Measurements from ENCODE around the gene DGKI. TPM values are rescaled to one million over a fixed set of nuclear protein-coding genes. Genes with fewer than 3 reads are reported as not detected.
"Not testable (repeated sequence)": the region's sequence is repeated elsewhere in the genome, so short reads cannot be mapped to it uniquely, and the experiment has no call there.

Gene DGKI
- total and polyA plus RNA-seq, 5 donors from 2014 or later: not detected

DNA sequence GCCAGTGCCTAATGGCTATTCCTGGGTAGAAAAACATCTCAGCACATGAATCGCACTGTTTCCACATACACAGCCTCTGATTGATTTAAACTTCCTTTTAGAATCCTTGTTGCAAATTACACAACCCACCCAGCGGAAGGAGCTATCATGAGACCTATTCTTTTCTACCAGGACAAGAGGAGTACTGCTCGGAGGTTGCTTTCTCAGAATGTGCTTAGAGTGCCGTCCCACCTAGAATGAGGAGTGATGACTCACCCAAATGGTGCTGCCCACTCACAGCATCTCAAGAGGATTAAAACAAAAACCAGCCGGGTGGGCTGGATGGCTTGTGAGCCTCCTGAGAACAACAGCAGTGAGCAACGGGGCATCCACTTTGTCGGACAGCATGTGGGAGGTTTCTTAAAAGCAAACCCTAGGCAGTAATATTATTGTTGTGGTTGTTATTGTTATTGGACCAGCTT is 128.9 kb downstream of the DGKI start:
- no peak for DNase-seq
- H3K4me3 Mint-ChIP-seq: no peak overlapping the region
- H3K4me1 Mint-ChIP-seq: no peaks in the 10 kb centered on the region
- peaks cover 7% of the 10 kb centered on the region for H3K27me3 Mint-ChIP-seq
- Histone ChIP-seq H3K4me1 (ENCODE audit: control insufficient read depth, insufficient read depth, low read length, poor library complexity, severe bottlenecking) (no peaks in the 10 kb centered on the region), H3K36me3 (ENCODE audit: control insufficient read depth, insufficient read depth, low read length) (no peaks in the 10 kb centered on the region), H3K27ac (ENCODE audit: insufficient read depth, low read length, poor library complexity, severe bottlenecking) (no peak overlapping the region), H3K4me3 (ENCODE audit: low read depth, low read length) (no peak overlapping the region), H3K9me3 (ENCODE audit: control insufficient read depth in 2 of 2, low read length in 2 of 2) (no peaks in the 10 kb centered on the region), H3K27me3 (ENCODE audit: control insufficient read depth, insufficient read depth, low read length) (no peaks in the 10 kb centered on the region)
- H3K36me3 Mint-ChIP-seq: no peaks in the 10 kb centered on the region
- ATAC-seq (ENCODE audit: low read depth in 2 of 2): no peak
- H3K9me3 Mint-ChIP-seq: peaks cover 0 to 5% (median 0%) of the 10 kb centered on the region in 7 donors
- no peak overlapping the region for H3K27ac Mint-ChIP-seq

- H3K4me3 ChIP-seq (ENCODE audit: low read depth, low read length): no peak overlapping the region
- Mint-ChIP-seq H3K27me3 (peaks cover 7% of the 10 kb centered on the region), H3K36me3 (no peaks in the 10 kb centered on the region), H3K4me3 (no peak overlapping the region), H3K4me1 (no peaks in the 10 kb centered on the region), H3K9me3 (peaks cover 0 to 5% (median 0%) of the 10 kb centered on the region in 7 donors), H3K27ac (no peak overlapping the region)
- H3K36me3 ChIP-seq (ENCODE audit: control insufficient read depth, insufficient read depth, low read length): no peaks in the 10 kb centered on the region
- no peak for ATAC-seq (ENCODE audit: low read depth in 2 of 2)
- H3K27me3 ChIP-seq (ENCODE audit: control insufficient read depth, insufficient read depth, low read length): no peaks in the 10 kb centered on the region
- no peak for DNase-seq
- H3K9me3 ChIP-seq (ENCODE audit: control insufficient read depth in 2 of 2, low read length in 2 of 2): no peaks in the 10 kb centered on the region
- no peak overlapping the region for H3K27ac ChIP-seq (ENCODE audit: insufficient read depth, low read length, poor library complexity, severe bottlenecking)
- H3K4me1 ChIP-seq (ENCODE audit: control insufficient read depth, insufficient read depth, low read length, poor library complexity, severe bottlenecking): no peaks in the 10 kb centered on the region
These were observed 129.7 kb downstream of the DGKI start for GRCh38 chr7:137717045-137717444.

DNA sequence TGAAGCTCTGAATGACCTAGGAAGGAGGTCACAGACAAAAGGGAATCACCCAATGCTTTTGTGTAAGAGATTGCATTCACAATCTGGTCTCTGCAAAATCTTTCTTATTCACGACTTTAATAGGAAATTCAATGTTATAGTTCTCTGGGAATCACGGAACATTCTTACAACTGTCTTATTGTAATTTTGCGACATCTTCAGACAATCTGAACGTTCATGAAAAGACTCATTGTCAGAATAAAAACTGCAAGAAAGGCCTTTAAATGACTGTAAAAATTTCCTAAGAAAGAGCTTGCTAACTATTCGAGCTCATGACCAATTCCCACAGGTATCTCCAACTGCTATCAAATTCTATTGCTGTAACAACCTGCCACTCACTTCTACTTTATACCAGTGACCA is 130.7 kb downstream of the DGKI start:
- no peak for DNase-seq
- Histone ChIP-seq H3K27me3 (ENCODE audit: control insufficient read depth, insufficient read depth, low read length) (no peaks in the 10 kb centered on the region), H3K4me3 (ENCODE audit: low read depth, low read length) (no peak overlapping the region), H3K4me1 (ENCODE audit: control insufficient read depth, insufficient read depth, low read length, poor library complexity, severe bottlenecking) (no peaks in the 10 kb centered on the region), H3K9me3 (ENCODE audit: control insufficient read depth in 2 of 2, low read length in 2 of 2) (no peaks in the 10 kb centered on the region), H3K36me3 (ENCODE audit: control insufficient read depth, insufficient read depth, low read length) (no peaks in the 10 kb centered on the region), H3K27ac (ENCODE audit: insufficient read depth, low read length, poor library complexity, severe bottlenecking) (no peak overlapping the region)
- no peaks in the 10 kb centered on the region for H3K4me1 Mint-ChIP-seq
- H3K9me3 Mint-ChIP-seq: peaks cover 0 to 3% (median 0%) of the 10 kb centered on the region in 7 donors
- H3K27me3 Mint-ChIP-seq: peaks cover 10% of the 10 kb centered on the region
- no peak overlapping the region for H3K4me3 Mint-ChIP-seq
- no peak for ATAC-seq (ENCODE audit: low read depth in 2 of 2)
- no peaks in the 10 kb centered on the region for H3K36me3 Mint-ChIP-seq
- H3K27ac Mint-ChIP-seq: no peak overlapping the region

- Histone ChIP-seq H3K4me3 (ENCODE audit: low read depth, low read length) (no peak overlapping the region), H3K36me3 (ENCODE audit: control insufficient read depth, insufficient read depth, low read length) (no peaks in the 10 kb centered on the region), H3K4me1 (ENCODE audit: control insufficient read depth, insufficient read depth, low read length, poor library complexity, severe bottlenecking) (no peaks in the 10 kb centered on the region), H3K27me3 (ENCODE audit: control insufficient read depth, insufficient read depth, low read length) (no peaks in the 10 kb centered on the region), H3K9me3 (ENCODE audit: control insufficient read depth in 2 of 2, low read length in 2 of 2) (no peaks in the 10 kb centered on the region), H3K27ac (ENCODE audit: insufficient read depth, low read length, poor library complexity, severe bottlenecking) (no peak overlapping the region)
- no peak overlapping the region for H3K27ac Mint-ChIP-seq
- ATAC-seq (ENCODE audit: low read depth in 2 of 2) (no peak), DNase-seq (no peak)
- peak overlapping the region in 1 of 4 donors; percentile 21 for H3K4me3 Mint-ChIP-seq
- H3K27me3 Mint-ChIP-seq: peaks cover 14% of the 10 kb centered on the region
- H3K4me1 Mint-ChIP-seq: no peaks in the 10 kb centered on the region
- no peaks in the 10 kb centered on the region for H3K36me3 Mint-ChIP-seq
- peaks cover 0 to 3% (median 0%) of the 10 kb centered on the region in 7 donors for H3K9me3 Mint-ChIP-seq
These were observed 131.2 kb downstream of the DGKI start for GRCh38 chr7:137715533-137715932.

DNA sequence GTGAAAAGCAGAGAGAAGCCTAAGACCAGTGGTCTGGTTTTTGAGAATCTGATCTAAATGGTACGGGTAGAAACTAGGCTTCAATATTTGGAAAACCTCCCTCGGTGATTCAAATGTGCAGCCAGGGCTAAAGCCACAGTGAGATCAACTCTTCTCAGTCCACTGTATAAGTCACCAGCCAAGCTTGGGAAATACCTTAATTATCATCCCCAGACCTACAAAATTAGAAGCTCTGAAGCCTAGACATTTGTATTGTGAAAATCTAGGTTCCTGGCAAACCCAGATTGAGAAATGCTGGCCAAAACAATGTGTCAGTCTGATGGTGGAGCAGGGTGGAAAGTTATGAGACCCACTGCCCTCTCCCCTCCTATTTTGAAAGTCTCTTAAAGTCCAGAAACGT is 131.7 kb downstream of the DGKI start:
- no peaks in the 10 kb centered on the region for H3K36me3 ChIP-seq (ENCODE audit: control insufficient read depth, insufficient read depth, low read length)
- no peak overlapping the region for H3K4me3 ChIP-seq (ENCODE audit: low read depth, low read length)
- no peaks in the 10 kb centered on the region for H3K27me3 ChIP-seq (ENCODE audit: control insufficient read depth, insufficient read depth, low read length)
- peaks cover 14% of the 10 kb centered on the region for H3K27me3 Mint-ChIP-seq
- no peaks in the 10 kb centered on the region for H3K4me1 ChIP-seq (ENCODE audit: control insufficient read depth, insufficient read depth, low read length, poor library complexity, severe bottlenecking)
- no peak overlapping the region for H3K27ac Mint-ChIP-seq
- no peaks in the 10 kb centered on the region for H3K9me3 ChIP-seq (ENCODE audit: control insufficient read depth in 2 of 2, low read length in 2 of 2)
- ATAC-seq (ENCODE audit: low read depth in 2 of 2) (no peak), DNase-seq (no peak)
- no peak overlapping the region for H3K4me3 Mint-ChIP-seq
- H3K4me1 Mint-ChIP-seq: no peaks in the 10 kb centered on the region
- no peak overlapping the region for H3K27ac ChIP-seq (ENCODE audit: insufficient read depth, low read length, poor library complexity, severe bottlenecking)
- peaks cover 0 to 3% (median 0%) of the 10 kb centered on the region in 7 donors for H3K9me3 Mint-ChIP-seq
- no peaks in the 10 kb centered on the region for H3K36me3 Mint-ChIP-seq

DNA sequence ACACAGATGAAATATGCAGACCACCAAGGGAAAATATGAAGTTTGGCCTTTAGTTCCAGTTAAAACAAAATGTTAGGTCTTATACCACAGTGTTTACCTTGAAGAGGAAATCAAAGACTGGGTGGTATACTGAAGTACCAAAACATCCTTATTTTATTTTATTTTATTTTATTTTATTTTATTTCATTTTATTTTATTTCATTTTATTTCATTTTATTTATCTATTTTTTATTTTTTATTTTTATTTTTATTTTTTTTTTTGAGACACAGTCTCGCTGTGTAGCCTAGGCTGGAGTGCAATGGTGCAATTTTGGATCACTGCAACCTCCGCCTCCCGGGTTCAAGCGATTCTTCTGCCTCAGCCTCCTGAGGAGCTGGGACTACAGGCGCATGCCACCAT is 140.4 kb downstream of the DGKI start:
- DNase-seq; H3K4me3 Mint-ChIP-seq; H3K27me3 ChIP-seq (ENCODE audit: control insufficient read depth, insufficient read depth, low read length); H3K27ac Mint-ChIP-seq; H3K4me3 ChIP-seq (ENCODE audit: low read depth, low read length); H3K27ac ChIP-seq (ENCODE audit: insufficient read depth, low read length, poor library complexity, severe bottlenecking); H3K4me1 ChIP-seq (ENCODE audit: control insufficient read depth, insufficient read depth, low read length, poor library complexity, severe bottlenecking); H3K36me3 ChIP-seq (ENCODE audit: control insufficient read depth, insufficient read depth, low read length); ATAC-seq (ENCODE audit: low read depth in 2 of 2); H3K4me1 Mint-ChIP-seq; H3K36me3 Mint-ChIP-seq; H3K27me3 Mint-ChIP-seq: not testable (repeated sequence)
- peaks cover 7 to 13% of the 10 kb centered on the region in 2 experiments for H3K9me3 ChIP-seq (ENCODE audit: control insufficient read depth in 2 of 2, low read length in 2 of 2)
- H3K9me3 Mint-ChIP-seq: peaks cover 2 to 22% (median 5%) of the 10 kb centered on the region in 7 donors

DNA sequence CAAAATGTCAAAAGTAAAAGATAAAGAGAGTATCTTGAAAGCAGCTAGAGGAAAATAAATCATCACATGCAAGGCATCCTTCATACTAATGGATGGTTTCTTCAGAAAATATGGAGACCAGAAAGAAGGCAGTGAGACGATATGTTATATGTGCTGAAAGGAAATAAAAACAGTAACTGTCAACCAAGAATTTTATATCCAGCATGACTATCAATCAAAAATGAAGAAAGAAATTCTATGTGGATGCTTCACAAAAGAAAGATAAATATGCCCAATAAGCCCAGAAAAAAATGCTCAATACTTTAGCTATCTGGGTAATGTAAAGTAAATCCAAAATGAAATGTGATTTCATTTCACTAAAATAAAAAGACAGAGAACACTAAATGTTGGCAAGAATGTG is 142.1 kb downstream of the DGKI start:
- Mint-ChIP-seq H3K4me1 (no peaks in the 10 kb centered on the region), H3K9me3 (peaks cover 0 to 22% (median 5%) of the 10 kb centered on the region in 7 donors), H3K27ac (no peak overlapping the region), H3K4me3 (no peak overlapping the region), H3K36me3 (no peaks in the 10 kb centered on the region), H3K27me3 (no peaks in the 10 kb centered on the region)
- Histone ChIP-seq H3K4me1 (ENCODE audit: control insufficient read depth, insufficient read depth, low read length, poor library complexity, severe bottlenecking) (no peaks in the 10 kb centered on the region), H3K27me3 (ENCODE audit: control insufficient read depth, insufficient read depth, low read length) (no peaks in the 10 kb centered on the region), H3K36me3 (ENCODE audit: control insufficient read depth, insufficient read depth, low read length) (no peaks in the 10 kb centered on the region), H3K27ac (ENCODE audit: insufficient read depth, low read length, poor library complexity, severe bottlenecking) (no peak overlapping the region), H3K4me3 (ENCODE audit: low read depth, low read length) (no peak overlapping the region), H3K9me3 (ENCODE audit: control insufficient read depth in 2 of 2, low read length in 2 of 2) (peaks cover 7 to 13% of the 10 kb centered on the region in 2 experiments)
- ATAC-seq (ENCODE audit: low read depth in 2 of 2) (no peak), DNase-seq (no peak)

GRCh38 chr7:137703291-137704010 is 143.3 kb downstream of the DGKI start:
- H3K36me3 ChIP-seq (ENCODE audit: control insufficient read depth, insufficient read depth, low read length): no peaks in the 10 kb centered on the region
- Mint-ChIP-seq H3K27me3 (no peaks in the 10 kb centered on the region), H3K4me1 (no peaks in the 10 kb centered on the region), H3K27ac (no peak overlapping the region), H3K4me3 (no peak overlapping the region), H3K36me3 (no peaks in the 10 kb centered on the region), H3K9me3 (peaks cover 0 to 22% (median 5%) of the 10 kb centered on the region in 7 donors)
- H3K27me3 ChIP-seq (ENCODE audit: control insufficient read depth, insufficient read depth, low read length): no peaks in the 10 kb centered on the region
- H3K4me3 ChIP-seq (ENCODE audit: low read depth, low read length): no peak overlapping the region
- H3K9me3 ChIP-seq (ENCODE audit: control insufficient read depth in 2 of 2, low read length in 2 of 2): peaks cover 7 to 13% of the 10 kb centered on the region in 2 experiments
- no peak for ATAC-seq (ENCODE audit: low read depth in 2 of 2)
- no peak for DNase-seq
- H3K4me1 ChIP-seq (ENCODE audit: control insufficient read depth, insufficient read depth, low read length, poor library complexity, severe bottlenecking): no peaks in the 10 kb centered on the region
- no peak overlapping the region for H3K27ac ChIP-seq (ENCODE audit: insufficient read depth, low read length, poor library complexity, severe bottlenecking)

Measured in CD4-positive, CD25-positive, alpha-beta regulatory T cell (primary cell).